Activated naive CD4-positive, alpha-beta T cell treated with anti-CD3 and anti-CD28 coated beads for 36 hours (primary cell): ENCODE measurements around the gene PAQR9. TPM values are rescaled to one million over a fixed set of nuclear protein-coding genes. Genes with fewer than 3 reads are reported as not detected.

Experiments used
- CTCF ChIA-PET: fragments of 350-600 bp; sonication (Branson Sonifier 250); formaldehyde crosslinking; loops from one replicate; lab custom pipeline; 2021; ENCODE audit warnings: antibody characterized with exemption; lab: Charles Lee
- DNase-seq: peaks from one replicate; pipeline ENCODE4 v3.0.0-alpha.2; 2020
- H3K27ac Mint-ChIP-seq: one replicate; pipeline ENCODE4 v1.8.0; 2021; ENCODE audit warnings: mild to moderate bottlenecking, mixed read lengths
- H3K27me3 Mint-ChIP-seq: one replicate; pipeline ENCODE4 v1.8.0; 2021; ENCODE audit warnings: low read depth, mixed read lengths
- H3K36me3 Mint-ChIP-seq: one replicate; pipeline ENCODE4 v1.8.0; 2021; ENCODE audit warnings: low read depth, mixed read lengths
- H3K4me1 Mint-ChIP-seq: one replicate; pipeline ENCODE4 v1.8.0; 2021; ENCODE audit warnings: low read depth, mixed read lengths
- H3K4me3 Mint-ChIP-seq: one replicate; pipeline ENCODE4 v1.8.0; 2021; ENCODE audit warnings: mild to moderate bottlenecking, moderate library complexity, mixed read lengths
- H3K9me3 Mint-ChIP-seq: one replicate; pipeline ENCODE4 v1.8.0; 2021; ENCODE audit warnings: mixed read lengths
- intact Hi-C: fragments of 100-400 bp; cut with micrococcal nuclease; formaldehyde crosslinking; loops from one replicate; pipeline ENCODE4 v1.15.1; 2023
- total RNA-seq, 2 experiments: library from RNA; stranded (reverse); gene quantifications; one replicate each; pipeline ENCODE4 v1.2.3, GENCODE V29; 2021

The PAQR9 gene
- total RNA-seq, 2 experiments from 2014 or later, result not detected

GRCh38 chr3:142929109-142929508 is 34.4 kb downstream of the PAQR9 start:
- no peaks in the 10 kb centered on the region for H3K4me1 Mint-ChIP-seq
- CTCF ChIA-PET, result no interaction called here
- intact Hi-C loops, result loop anchor here (1.0 to 2.0 kb wide), 2 partner anchors 58 to 66 kb away; no protein-coding TSS in a partner anchor

GRCh38 chr3:142926368-142926944 is 37.0 kb downstream of the PAQR9 start:
- Mint-ChIP-seq H3K36me3 (no peaks in the 10 kb centered on the region), H3K27me3 (peaks cover 15% of the 10 kb centered on the region), H3K27ac (no peak overlapping the region), H3K4me3 (no peak overlapping the region), H3K4me1 (no peaks in the 10 kb centered on the region), H3K9me3 (no peaks in the 10 kb centered on the region)
- intact Hi-C loops, result no loop called here
- CTCF ChIA-PET, result interaction anchor here (1.2 to 1.3 kb wide), 2 partner anchors 13 to 58 kb away, joined by 3 read pairs; no protein-coding TSS in a partner anchor
- DNase-seq, result no peak

More at GRCh38 chr3:142929109-142929508, 34.4 kb downstream of the PAQR9 start:
- H3K4me3 Mint-ChIP-seq, result no peak overlapping the region
- H3K27ac Mint-ChIP-seq, result no peak overlapping the region
- H3K36me3 Mint-ChIP-seq, result no peaks in the 10 kb centered on the region
- DNase-seq, result peak; percentile 65
- peaks cover 13% of the 10 kb centered on the region for H3K27me3 Mint-ChIP-seq
- no peaks in the 10 kb centered on the region for H3K9me3 Mint-ChIP-seq

- no peak for DNase-seq
- Mint-ChIP-seq H3K36me3 (no peaks in the 10 kb centered on the region), H3K4me3 (no peak overlapping the region), H3K27ac (no peak overlapping the region), H3K9me3 (no peaks in the 10 kb centered on the region), H3K27me3 (peaks cover 15% of the 10 kb centered on the region), H3K4me1 (no peaks in the 10 kb centered on the region)
- intact Hi-C loops, result no loop called here
- CTCF ChIA-PET, result no interaction called here
Observed at GRCh38 chr3:142925140-142925539, 38.3 kb downstream of the PAQR9 start.

- H3K27me3 Mint-ChIP-seq, result peaks cover 15% of the 10 kb centered on the region
- no peak for DNase-seq
- no peaks in the 10 kb centered on the region for H3K9me3 Mint-ChIP-seq
- CTCF ChIA-PET, result no interaction called here
- intact Hi-C loops, result no loop called here
- no peaks in the 10 kb centered on the region for H3K36me3 Mint-ChIP-seq
- no peak overlapping the region for H3K4me3 Mint-ChIP-seq
- H3K4me1 Mint-ChIP-seq, result no peaks in the 10 kb centered on the region
- no peak overlapping the region for H3K27ac Mint-ChIP-seq
Observed at GRCh38 chr3:142923694-142924093, 39.8 kb downstream of the PAQR9 start.

GRCh38 chr3:142916605-142917004 is 46.9 kb downstream of the PAQR9 start:
- CTCF ChIA-PET, result interaction anchor here (1.7 kb wide), 1 partner anchor 14 kb away, joined by 3 read pairs; no protein-coding TSS in a partner anchor
- Mint-ChIP-seq H3K4me3 (no peak overlapping the region), H3K9me3 (no peaks in the 10 kb centered on the region), H3K27me3 (no peaks in the 10 kb centered on the region), H3K27ac (no peak overlapping the region), H3K4me1 (no peaks in the 10 kb centered on the region), H3K36me3 (no peaks in the 10 kb centered on the region)
- DNase-seq, result no peak
- intact Hi-C loops, result no loop called here

GRCh38 chr3:142915636-142916035 is 47.8 kb downstream of the PAQR9 start:
- intact Hi-C loops, result no loop called here
- Mint-ChIP-seq H3K4me1 (no peaks in the 10 kb centered on the region), H3K36me3 (no peaks in the 10 kb centered on the region), H3K27ac (no peak overlapping the region), H3K9me3 (no peaks in the 10 kb centered on the region), H3K27me3 (peaks cover under 1% of the 10 kb centered on the region), H3K4me3 (no peak overlapping the region)
- CTCF ChIA-PET, result no interaction called here
- DNase-seq, result no peak

GRCh38 chr3:142914286-142914811 is 49.1 kb downstream of the PAQR9 start:
- intact Hi-C loops, result no loop called here
- Mint-ChIP-seq H3K4me1 (no peaks in the 10 kb centered on the region), H3K27ac (no peak overlapping the region), H3K27me3 (peaks cover 2% of the 10 kb centered on the region), H3K36me3 (no peaks in the 10 kb centered on the region), H3K9me3 (no peaks in the 10 kb centered on the region), H3K4me3 (no peak overlapping the region)
- no peak for DNase-seq
- CTCF ChIA-PET, result no interaction called here

- Mint-ChIP-seq H3K9me3 (no peaks in the 10 kb centered on the region), H3K27me3 (peaks cover 2% of the 10 kb centered on the region)
- CTCF ChIA-PET, result interaction anchor here (0.9 to 1.0 kb wide), 2 partner anchors 13 to 19 kb away, joined by 3 read pairs; no protein-coding TSS in a partner anchor
Observed at GRCh38 chr3:142913432-142913831, 50.0 kb downstream of the PAQR9 start.

GRCh38 chr3:142912402-142913172 is 50.9 kb downstream of the PAQR9 start:
- no peaks in the 10 kb centered on the region for H3K9me3 Mint-ChIP-seq
- CTCF ChIA-PET, result interaction anchor here (0.9 to 1.8 kb wide), 3 partner anchors 13 to 84 kb away, joined by 3 to 7 read pairs (median 3); no protein-coding TSS in a partner anchor
- H3K27ac Mint-ChIP-seq, result no peak overlapping the region
- no peak for DNase-seq
- no peaks in the 10 kb centered on the region for H3K4me1 Mint-ChIP-seq
- H3K27me3 Mint-ChIP-seq, result peaks cover 2% of the 10 kb centered on the region
- no peaks in the 10 kb centered on the region for H3K36me3 Mint-ChIP-seq
- intact Hi-C loops, result no loop called here
- H3K4me3 Mint-ChIP-seq, result no peak overlapping the region

More at GRCh38 chr3:142913432-142913831, 50.0 kb downstream of the PAQR9 start:
- Mint-ChIP-seq H3K4me3 (no peak overlapping the region), H3K27ac (no peak overlapping the region), H3K36me3 (no peaks in the 10 kb centered on the region), H3K4me1 (no peaks in the 10 kb centered on the region)
- intact Hi-C loops, result no loop called here
- no peak for DNase-seq

Other genes starting within 250 kb of the PAQR9 start
- gene TRPC1, start 239.6 kb downstream of the PAQR9 start, total RNA-seq, result 1 to 10 TPM; 3.1 to 4.8 TPM
- gene PCOLCE2, start 74.6 kb downstream of the PAQR9 start, total RNA-seq, result under 1 TPM; 0.38 to 0.64 TPM
- 100 to 1,000 TPM; 173 to 180 TPM for gene U2SURP, start 37.9 kb upstream of the PAQR9 start, total RNA-seq
- gene CHST2, start 156.1 kb upstream of the PAQR9 start, total RNA-seq, result 1 to 10 TPM; 4.2 to 4.4 TPM